Raji (cell line): ENCODE results near the gene PHLDA1.

Experiments
- POLR2A ChIP-seq: IDR thresholded peaks from 2 replicates; pipeline ENCODE4 v1.6.1; 2011; ENCODE audit warnings: low read depth, low read length, control low read depth; ENCODE audit not compliant: insufficient read depth

Gene PHLDA1

GRCh38 chr12:76047742-76048141 lies 16.2 kb upstream of the PHLDA1 start:
- no peak for TF ChIP-seq POLR2A

- TF ChIP-seq POLR2A, result no peak
Measured at GRCh38 chr12:76047060-76047459, 15.5 kb upstream of the PHLDA1 start.

GRCh38 chr12:76043377-76043776 lies 11.8 kb upstream of the PHLDA1 start:
- TF ChIP-seq POLR2A, result no peak

- TF ChIP-seq POLR2A, result no peak
Measured at GRCh38 chr12:76042147-76042546, 10.6 kb upstream of the PHLDA1 start.

- no peak for TF ChIP-seq POLR2A
Measured at GRCh38 chr12:76041406-76041805, 9.8 kb upstream of the PHLDA1 start.

GRCh38 chr12:76040461-76040860 lies 8.9 kb upstream of the PHLDA1 start:
- TF ChIP-seq POLR2A, result no peak

- no peak for TF ChIP-seq POLR2A
Measured at GRCh38 chr12:76038176-76038575, 6.6 kb upstream of the PHLDA1 start.

- TF ChIP-seq POLR2A, result no peak
Measured at GRCh38 chr12:76037130-76038103, 5.8 kb upstream of the PHLDA1 start.

- no peak for TF ChIP-seq POLR2A
Measured at GRCh38 chr12:76035045-76035444, 3.5 kb upstream of the PHLDA1 start.

GRCh38 chr12:76033081-76034011 lies 1.8 kb upstream of the PHLDA1 start:
- TF ChIP-seq POLR2A, result no peak

- TF ChIP-seq POLR2A, result no peak
Measured at GRCh38 chr12:76032043-76032981, 736 bp upstream of the PHLDA1 start.

GRCh38 chr12:76031081-76031413 lies 529 bp downstream of the PHLDA1 start:
- TF ChIP-seq POLR2A, result no peak

- TF ChIP-seq POLR2A, result no peak
Measured at GRCh38 chr12:76030341-76031080, 1.1 kb downstream of the PHLDA1 start.

- no peak for TF ChIP-seq POLR2A
Measured at GRCh38 chr12:76029982-76030340, 1.6 kb downstream of the PHLDA1 start.
